ENCODE data around the gene NHS. TPM values are rescaled to one million over a fixed set of nuclear protein-coding genes. Genes with fewer than 3 reads are reported as not detected.

Gene NHS
- total and polyA plus RNA-seq, 2 of the 4 experiments (the other 2 are of a cell fraction): 0.36 to 0.90 TPM

DNA sequence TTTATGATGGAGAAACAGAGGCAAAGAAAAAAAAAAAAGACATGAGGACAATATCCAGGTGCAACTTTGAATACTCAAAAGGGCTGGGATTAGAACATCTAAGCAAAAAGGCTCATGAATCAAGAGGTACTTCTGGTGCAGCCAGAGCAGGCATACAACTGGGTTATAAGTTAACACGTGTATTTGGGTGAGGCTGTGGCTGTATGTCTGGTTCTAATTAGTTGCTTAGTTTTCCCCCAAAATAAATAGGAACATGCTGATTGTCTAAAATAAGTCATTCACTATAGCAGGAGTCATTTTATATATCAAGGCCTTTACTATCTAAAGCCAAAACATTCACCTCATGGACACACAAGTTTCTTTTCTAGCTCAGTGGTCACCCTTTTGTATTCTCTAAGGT is 20.2 kb downstream of the NHS start:
- no peak overlapping the region for H3K4me2 ChIP-seq (ENCODE audit: low read depth, low read length)
- POLR2A ChIA-PET (ENCODE audit: unreplicated experiment): no interaction called here

More for the DNA sequence above, 20.2 kb downstream of the NHS start:
- H3K4me3 ChIP-seq (ENCODE audit: insufficient read depth, low read depth, low read length): no peak overlapping the region
- no peak overlapping the region for H3K4ac ChIP-seq (ENCODE audit: low read depth, low read length)
- no peak overlapping the region for H2BK20ac ChIP-seq (ENCODE audit: low read depth, low read length)
- dilution Hi-C loops (cut with HindIII; ENCODE audit: low sequenced_read_pairs, unreplicated experiment): no loop called here
- H3K18ac ChIP-seq (ENCODE audit: low read depth, low read length): no peak overlapping the region
- H2AK9ac ChIP-seq (replicated peaks; ENCODE audit: low read depth, low read length, poor library complexity): no peak overlapping the region
- no peak overlapping the region for H4K91ac ChIP-seq (ENCODE audit: insufficient read depth, low read depth, low read length)
- BruUV-seq (replicated peaks): no TSS peak
- no peak overlapping the region for H2BK5ac ChIP-seq (ENCODE audit: low read depth, low read length, poor library complexity, severe bottlenecking)
- CTCF ChIA-PET: no interaction called here
- no peak overlapping the region for H3K23ac ChIP-seq (ENCODE audit: low read depth, low read length)
- no peaks in the 10 kb centered on the region for H3K9me1 ChIP-seq (ENCODE audit: insufficient read depth, low read length)
- intact Hi-C loops (cut with micrococcal nuclease): no loop called here
- H2BK15ac ChIP-seq (ENCODE audit: low read depth, low read length): no peak overlapping the region
- H3K27ac ChIP-seq (ENCODE audit: insufficient read depth, low read length): no peak overlapping the region
- H3K27me3 ChIP-seq (ENCODE audit: control insufficient read depth, insufficient read depth, low read length): no peaks in the 10 kb centered on the region; the same call in 1 of the 2 replicates
- peaks cover 2% of the 10 kb centered on the region; the same call in 1 of the 2 replicates for H3K4me1 ChIP-seq (ENCODE audit: control insufficient read depth, insufficient read depth, low read length)
- WGBS, 2 experiments (ENCODE audit: extremely low coverage in 2 of 2, insufficient read length in 1 of 2): no CpG with 5 or more reads among the region's 1 CpG
- H3K9me3 ChIP-seq (ENCODE audit: control insufficient read depth, insufficient read depth, low read length): peaks cover 2% of the 10 kb centered on the region; the same call in 1 of the 2 replicates
- H3K79me1 ChIP-seq (ENCODE audit: low read depth in 1 of 2, low read length in 2 of 2): no peaks in the 10 kb centered on the region; a peak in 2 of 4 replicates
- no peak overlapping the region for H2BK120ac ChIP-seq (ENCODE audit: low read depth, low read length)
- H3K36me3 ChIP-seq (ENCODE audit: control insufficient read depth, insufficient read depth, low read length): no peaks in the 10 kb centered on the region
- H2AK5ac ChIP-seq (ENCODE audit: low read depth, low read length): no peak overlapping the region
- no peak overlapping the region for H4K8ac ChIP-seq (ENCODE audit: low read depth in 2 of 2, low read length in 2 of 2)
- no peak overlapping the region for H3K9ac ChIP-seq (ENCODE audit: low read depth, low read length)
- H4K20me1 ChIP-seq (ENCODE audit: insufficient read depth, low read length): no peaks in the 10 kb centered on the region
- no peak for ATAC-seq (ENCODE audit: low read depth)
- no peak overlapping the region for H2AFZ ChIP-seq (replicated peaks; ENCODE audit: low read length, poor library complexity)
- no peak for DNase-seq
- H4K5ac ChIP-seq (ENCODE audit: low read depth, low read length): no peak overlapping the region
- in situ Hi-C loops (cut with MboI; ENCODE audit: low sequenced_read_pairs): no loop called here
- H3K14ac ChIP-seq (replicated peaks; ENCODE audit: low read depth, low read length): no peak overlapping the region
- no peak overlapping the region for H3K56ac ChIP-seq (ENCODE audit: extremely low read depth, insufficient read depth, low read length)
- TF ChIP-seq RFX5 (IDR thresholded peaks at IDR 0.05; ENCODE audit: low read depth, low read length): no peak
- TF ChIP-seq MAFK (IDR thresholded peaks at IDR 0.05; ENCODE audit: low read depth, low read length): no peak
- TF ChIP-seq CEBPB (IDR thresholded peaks at IDR 0.05; ENCODE audit: low read depth, low read length): no peak
- no peak for TF ChIP-seq MAZ (IDR thresholded peaks at IDR 0.05; ENCODE audit: borderline replicate concordance, low read depth, low read length)
- no peak for TF ChIP-seq RAD21 (IDR thresholded peaks at IDR 0.05; ENCODE audit: low read length)
- TF ChIP-seq, protein P1, sequence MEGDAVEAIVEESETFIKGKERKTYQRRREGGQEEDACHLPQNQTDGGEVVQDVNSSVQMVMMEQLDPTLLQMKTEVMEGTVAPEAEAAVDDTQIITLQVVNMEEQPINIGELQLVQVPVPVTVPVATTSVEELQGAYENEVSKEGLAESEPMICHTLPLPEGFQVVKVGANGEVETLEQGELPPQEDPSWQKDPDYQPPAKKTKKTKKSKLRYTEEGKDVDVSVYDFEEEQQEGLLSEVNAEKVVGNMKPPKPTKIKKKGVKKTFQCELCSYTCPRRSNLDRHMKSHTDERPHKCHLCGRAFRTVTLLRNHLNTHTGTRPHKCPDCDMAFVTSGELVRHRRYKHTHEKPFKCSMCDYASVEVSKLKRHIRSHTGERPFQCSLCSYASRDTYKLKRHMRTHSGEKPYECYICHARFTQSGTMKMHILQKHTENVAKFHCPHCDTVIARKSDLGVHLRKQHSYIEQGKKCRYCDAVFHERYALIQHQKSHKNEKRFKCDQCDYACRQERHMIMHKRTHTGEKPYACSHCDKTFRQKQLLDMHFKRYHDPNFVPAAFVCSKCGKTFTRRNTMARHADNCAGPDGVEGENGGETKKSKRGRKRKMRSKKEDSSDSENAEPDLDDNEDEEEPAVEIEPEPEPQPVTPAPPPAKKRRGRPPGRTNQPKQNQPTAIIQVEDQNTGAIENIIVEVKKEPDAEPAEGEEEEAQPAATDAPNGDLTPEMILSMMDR (conservative IDR thresholded peaks at IDR 0.05; ENCODE audit: low read depth, low read length): no peak
- TF ChIP-seq CHD1 (IDR thresholded peaks at IDR 0.05; ENCODE audit: low read depth, low read length): no peak
- TF ChIP-seq RCOR1 (IDR thresholded peaks at IDR 0.05; ENCODE audit: insufficient replicate concordance, low read length): no peak
- TF ChIP-seq SMC3 (IDR thresholded peaks at IDR 0.05; ENCODE audit: low read depth, low read length): no peak
- TF ChIP-seq USF2 (IDR thresholded peaks at IDR 0.05; ENCODE audit: low read depth, low read length): no peak
- TF ChIP-seq BHLHE40 (IDR thresholded peaks at IDR 0.05; ENCODE audit: low read depth, low read length): no peak
- TF ChIP-seq FOS (IDR thresholded peaks at IDR 0.05; ENCODE audit: low read depth, low read length): no peak
- no peak for TF ChIP-seq MXI1 (IDR thresholded peaks at IDR 0.05; ENCODE audit: borderline replicate concordance, low read depth, low read length)
- TF ChIP-seq POLR2A (IDR thresholded peaks at IDR 0.05; ENCODE audit: low read depth, low read length): no peak
- no peak for TF ChIP-seq ELK1 (IDR thresholded peaks at IDR 0.05; ENCODE audit: borderline replicate concordance, low read depth, low read length)
- TF ChIP-seq NFE2L2 (IDR thresholded peaks at IDR 0.05; ENCODE audit: low read depth, low read length): no peak
